Astrocyte (in vitro differentiated cells and primary cell): ENCODE measurements around the gene POLR1E. TPM values are rescaled to one million over a fixed set of nuclear protein-coding genes. Genes with fewer than 3 reads are reported as not detected.
"Not testable (repeated sequence)": the region's sequence is repeated elsewhere in the genome, so short reads cannot be mapped to it uniquely, and the experiment has no call there.

ENCODE experiments used
- DNase-seq: peaks from one replicate; pipeline ENCODE4 v3.0.0-alpha.2; 2010; ENCODE audit warnings: low read depth
- FAIRE-seq: peaks from 2 replicates; lab custom pipeline; 2011; peaks lifted over from hg19 to GRCh38; lab: Jason Lieb, UNC
- H2AFZ ChIP-seq: 2 replicates; pipeline ENCODE4 v1.6.0; 2012; ENCODE audit warnings: low read depth, low read length, inconsistent platforms
- H3K27ac ChIP-seq: 2 replicates; pipeline ENCODE4 v1.5.1; 2011; ENCODE audit warnings: low read depth, low read length, inconsistent platforms
- H3K27me3 ChIP-seq: 2 replicates; pipeline ENCODE4 v1.6.0; 2011; ENCODE audit warnings: low read length, inconsistent platforms; ENCODE audit not compliant: insufficient read depth
- H3K36me3 ChIP-seq: 2 replicates; pipeline ENCODE4 v1.5.1; 2011; ENCODE audit warnings: low read length, inconsistent platforms; ENCODE audit not compliant: insufficient read depth
- H3K4me1 ChIP-seq: 2 replicates; pipeline ENCODE4 v1.5.1; 2011; ENCODE audit warnings: low read length, inconsistent platforms; ENCODE audit not compliant: insufficient read depth
- H3K4me2 ChIP-seq: 2 replicates; pipeline ENCODE4 v1.6.0; 2012; ENCODE audit warnings: low read length, inconsistent platforms
- H3K4me3 ChIP-seq: 2 replicates; pipeline ENCODE4 v1.5.1; 2011; ENCODE audit warnings: low read depth, mild to moderate bottlenecking, low read length, inconsistent platforms; ENCODE audit not compliant: insufficient read depth
- H3K79me2 ChIP-seq: 2 replicates; pipeline ENCODE4 v1.6.0; 2012; ENCODE audit warnings: mild to moderate bottlenecking, low read length, inconsistent platforms; ENCODE audit not compliant: insufficient read depth
- H3K9ac ChIP-seq: 2 replicates; pipeline ENCODE4 v1.6.0; 2012; ENCODE audit warnings: mild to moderate bottlenecking, low read length, inconsistent platforms
- H3K9me3 ChIP-seq: 2 replicates; pipeline ENCODE4 v1.5.1; 2012; ENCODE audit warnings: low read depth, mild to moderate bottlenecking, low read length, inconsistent platforms; ENCODE audit not compliant: insufficient read depth
- H4K20me1 ChIP-seq: 2 replicates; pipeline ENCODE4 v1.6.0; 2012; ENCODE audit warnings: low read length, inconsistent platforms; ENCODE audit not compliant: insufficient read depth
- H3K27ac Mint-ChIP-seq: one replicate; pipeline ENCODE4 v1.8.0; 2021; ENCODE audit warnings: mild to moderate bottlenecking, mixed read lengths; ENCODE audit not compliant: unreplicated experiment
- H3K27me3 Mint-ChIP-seq: one replicate; pipeline ENCODE4 v1.8.0; 2021; ENCODE audit warnings: low read depth, mixed read lengths; ENCODE audit not compliant: unreplicated experiment
- H3K36me3 Mint-ChIP-seq: one replicate; pipeline ENCODE4 v1.8.0; 2021; ENCODE audit warnings: low read depth, mixed read lengths; ENCODE audit not compliant: unreplicated experiment
- H3K4me1 Mint-ChIP-seq: one replicate; pipeline ENCODE4 v1.8.0; 2021; ENCODE audit warnings: low read depth, mixed read lengths; ENCODE audit not compliant: unreplicated experiment
- H3K4me3 Mint-ChIP-seq: one replicate; pipeline ENCODE4 v1.8.0; 2021; ENCODE audit warnings: mild to moderate bottlenecking, moderate library complexity, mixed read lengths; ENCODE audit not compliant: unreplicated experiment
- H3K9me3 Mint-ChIP-seq: one replicate; pipeline ENCODE4 v1.8.0; 2021; ENCODE audit warnings: mild to moderate bottlenecking, mixed read lengths; ENCODE audit not compliant: unreplicated experiment
- EZH2 ChIP-seq: IDR thresholded peaks from 2 replicates; pipeline ENCODE4 v1.6.1; 2012; ENCODE audit warnings: mild to moderate bottlenecking, low read length, inconsistent platforms; ENCODE audit not compliant: insufficient read depth
- total RNA-seq: library from RNA; stranded (reverse); gene quantifications from 2 replicates; pipeline ENCODE4 v1.2.1, GENCODE V29; 2021
- TF ChIP-seq, protein P1 (sequence below): IDR thresholded peaks from 2 replicates; pipeline ENCODE4 v1.5.1; 2011; ENCODE audit warnings: low read depth, mild to moderate bottlenecking, inconsistent platforms, low read length, moderate library complexity; ENCODE audit not compliant: insufficient read depth

Gene POLR1E
- total RNA-seq, 1 donor from 2014 or later: 23.2 TPM

DNA sequence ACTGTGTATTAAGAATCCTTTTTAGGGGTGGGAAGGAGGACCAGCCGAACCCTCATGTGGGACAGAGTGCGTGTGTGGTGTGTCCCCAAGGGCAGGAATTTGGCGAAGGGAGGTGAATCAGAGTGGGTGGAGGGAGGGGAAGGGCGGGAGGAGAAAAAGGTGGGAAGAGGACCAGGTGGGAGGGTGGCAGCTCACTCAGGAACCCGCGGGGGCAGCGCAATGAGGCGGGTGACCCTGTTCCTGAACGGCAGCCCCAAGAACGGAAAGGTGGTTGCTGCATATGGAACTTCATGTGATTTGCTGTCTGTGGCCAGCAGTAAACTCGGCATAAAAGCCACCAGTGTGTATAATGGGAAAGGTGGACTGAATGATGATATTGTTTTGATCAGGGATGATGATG, 8.8 kb upstream of the POLR1E start:
- TF ChIP-seq, protein P1, sequence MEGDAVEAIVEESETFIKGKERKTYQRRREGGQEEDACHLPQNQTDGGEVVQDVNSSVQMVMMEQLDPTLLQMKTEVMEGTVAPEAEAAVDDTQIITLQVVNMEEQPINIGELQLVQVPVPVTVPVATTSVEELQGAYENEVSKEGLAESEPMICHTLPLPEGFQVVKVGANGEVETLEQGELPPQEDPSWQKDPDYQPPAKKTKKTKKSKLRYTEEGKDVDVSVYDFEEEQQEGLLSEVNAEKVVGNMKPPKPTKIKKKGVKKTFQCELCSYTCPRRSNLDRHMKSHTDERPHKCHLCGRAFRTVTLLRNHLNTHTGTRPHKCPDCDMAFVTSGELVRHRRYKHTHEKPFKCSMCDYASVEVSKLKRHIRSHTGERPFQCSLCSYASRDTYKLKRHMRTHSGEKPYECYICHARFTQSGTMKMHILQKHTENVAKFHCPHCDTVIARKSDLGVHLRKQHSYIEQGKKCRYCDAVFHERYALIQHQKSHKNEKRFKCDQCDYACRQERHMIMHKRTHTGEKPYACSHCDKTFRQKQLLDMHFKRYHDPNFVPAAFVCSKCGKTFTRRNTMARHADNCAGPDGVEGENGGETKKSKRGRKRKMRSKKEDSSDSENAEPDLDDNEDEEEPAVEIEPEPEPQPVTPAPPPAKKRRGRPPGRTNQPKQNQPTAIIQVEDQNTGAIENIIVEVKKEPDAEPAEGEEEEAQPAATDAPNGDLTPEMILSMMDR: no peak
- no peak for TF ChIP-seq EZH2
- Histone ChIP-seq H3K9me3 (no peaks in the 10 kb centered on the region), H3K4me1 (peaks cover under 1% of the 10 kb centered on the region), H3K36me3 (no peaks in the 10 kb centered on the region), H3K27me3 (no peaks in the 10 kb centered on the region), H2AFZ (no peak overlapping the region), H3K27ac (no peak overlapping the region), H3K9ac (no peak overlapping the region), H3K79me2 (no peaks in the 10 kb centered on the region), H4K20me1 (no peaks in the 10 kb centered on the region), H3K4me3 (no peak overlapping the region), H3K4me2 (no peak overlapping the region)
- FAIRE-seq (no peak), DNase-seq (no peak)
- H3K36me3 Mint-ChIP-seq: no peaks in the 10 kb centered on the region
- H3K9me3 Mint-ChIP-seq: peaks cover 4% of the 10 kb centered on the region
- H3K27ac Mint-ChIP-seq: no peak overlapping the region
- H3K27me3 Mint-ChIP-seq: no peaks in the 10 kb centered on the region
- no peaks in the 10 kb centered on the region for H3K4me1 Mint-ChIP-seq
- H3K4me3 Mint-ChIP-seq: no peak overlapping the region

DNA sequence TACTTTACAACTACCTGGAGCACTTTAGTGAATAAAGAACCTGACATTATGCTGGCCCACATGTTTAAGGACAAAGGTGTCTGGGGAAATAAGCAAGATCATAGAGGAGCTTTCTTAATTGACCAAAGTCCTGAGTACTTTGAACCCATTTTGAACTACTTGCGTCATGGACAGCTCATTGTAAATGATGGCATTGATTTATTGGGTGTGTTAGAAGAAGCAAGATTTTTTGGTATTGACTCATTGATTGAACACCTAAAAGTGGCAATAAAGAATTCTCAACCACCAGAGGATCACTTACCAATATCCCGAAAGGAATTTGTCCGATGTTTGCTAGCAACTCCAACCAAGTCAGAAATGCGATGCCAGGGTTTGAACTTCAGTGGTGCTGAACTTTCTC, 8.3 kb upstream of the POLR1E start:
- DNase-seq: peak; percentile 45
- H3K27ac ChIP-seq, H4K20me1 ChIP-seq, H3K9me3 Mint-ChIP-seq, H3K9ac ChIP-seq, H3K27me3 Mint-ChIP-seq, H3K4me1 ChIP-seq, H3K9me3 ChIP-seq, H2AFZ ChIP-seq, H3K4me3 Mint-ChIP-seq, H3K36me3 Mint-ChIP-seq, H3K79me2 ChIP-seq, FAIRE-seq, H3K36me3 ChIP-seq, H3K4me3 ChIP-seq, H3K4me1 Mint-ChIP-seq, H3K4me2 ChIP-seq, H3K27ac Mint-ChIP-seq, H3K27me3 ChIP-seq: not testable (repeated sequence)

DNA sequence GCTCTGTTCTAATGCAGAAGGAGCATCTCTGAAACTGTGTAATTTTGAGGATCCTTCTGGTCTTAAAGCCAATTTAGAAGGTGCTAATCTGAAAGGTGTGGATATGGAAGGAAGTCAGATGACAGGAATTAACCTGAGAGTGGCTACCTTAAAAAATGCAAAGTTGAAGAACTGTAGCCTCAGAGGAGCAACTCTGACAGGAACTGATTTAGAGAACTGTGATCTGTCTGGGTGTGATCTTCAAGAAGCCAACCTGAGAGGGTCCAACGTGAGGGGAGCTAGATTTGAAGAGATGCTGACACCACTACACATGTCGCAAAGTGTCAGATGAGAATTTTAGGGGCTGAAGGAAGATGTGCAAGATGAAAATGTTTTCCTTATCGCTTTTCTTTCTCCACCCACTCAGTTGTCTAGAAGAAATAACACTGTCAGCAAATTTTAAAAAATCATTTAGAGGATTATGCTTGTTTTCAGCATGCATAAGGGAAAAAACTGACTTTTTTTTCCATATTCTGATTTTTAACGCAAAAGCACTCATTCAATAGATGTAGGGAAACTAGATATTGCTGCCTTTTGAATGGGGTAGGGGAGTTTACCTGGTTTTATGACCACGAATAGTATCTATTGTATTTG, 7.6 kb upstream of the POLR1E start:
- not testable (repeated sequence) for H3K4me3 ChIP-seq, H3K9me3 Mint-ChIP-seq, H3K9me3 ChIP-seq, H3K4me1 ChIP-seq, H3K36me3 Mint-ChIP-seq, H3K27me3 Mint-ChIP-seq, H3K4me3 Mint-ChIP-seq, H3K4me2 ChIP-seq, DNase-seq, H3K27ac Mint-ChIP-seq, H2AFZ ChIP-seq, H3K36me3 ChIP-seq, H3K9ac ChIP-seq, H3K27ac ChIP-seq, H3K27me3 ChIP-seq, H3K4me1 Mint-ChIP-seq, H4K20me1 ChIP-seq, H3K79me2 ChIP-seq, FAIRE-seq
